ENCODE data around the gene MROH8.

- no peak for TF ChIP-seq NRF1 (IDR thresholded peaks at IDR 0.05; ENCODE audit: low read depth, low read length)
- TF ChIP-seq FOXJ3 (CRISPR knock-in tag; IDR thresholded peaks at IDR 0.05): no peak
Measured at GRCh38 chr20:37144856-37145404, 34.4 kb downstream of the MROH8 start.
